Subcutaneous adipose tissue (tissue), 4 donors: ENCODE data around the gene CXCR5. TPM values are rescaled to one million over a fixed set of nuclear protein-coding genes. Genes with fewer than 3 reads are reported as not detected.

ENCODE experiments used
- CTCF ChIP-seq: fragments of 450-650 bp; IDR thresholded peaks from one replicate; pipeline ENCODE4 v1.5.1; 2016; ENCODE audit warnings: low read depth, mild to moderate bottlenecking, control low read depth, antibody characterized with exemption, moderate library complexity
- total RNA-seq, 4 donors: library from RNA; depleted of rRNA; stranded (reverse); fragments of >200 nt; gene quantifications; one replicate each; pipeline ENCODE4 v1.1.0, GENCODE V29; 2016

The CXCR5 gene
- total RNA-seq, 4 donors from 2014 or later = 0.16 TPM; not detected in 3

GRCh38 chr11:118911113-118911879, 27.6 kb downstream of the CXCR5 start:
- no peak for TF ChIP-seq CTCF

GRCh38 chr11:118911880-118912741, 28.4 kb downstream of the CXCR5 start:
- TF ChIP-seq CTCF = no peak

GRCh38 chr11:118912742-118913410, 29.2 kb downstream of the CXCR5 start:
- no peak for TF ChIP-seq CTCF

- TF ChIP-seq CTCF = no peak
These were observed 29.9 kb downstream of the CXCR5 start for GRCh38 chr11:118913411-118914125.

GRCh38 chr11:118914178-118914918, 30.7 kb downstream of the CXCR5 start:
- TF ChIP-seq CTCF = no peak

GRCh38 chr11:118914987-118915386, 31.3 kb downstream of the CXCR5 start:
- no peak for TF ChIP-seq CTCF
